MM.1S (cell line): ENCODE measurements around the gene MLPH.

Experiments
- CTCF ChIP-seq: fragments of 300-600 bp; sonication (generic); IDR thresholded peaks from 2 replicates; pipeline ENCODE4 v1.5.1; 2016; ENCODE audit warnings: antibody characterized with exemption, low read length, mixed read lengths
- EZH2 ChIP-seq: fragments of 300-600 bp; sonication (generic); optimal IDR thresholded peaks from 2 replicates; pipeline ENCODE3; 2017; ENCODE audit warnings: low read depth, mild to moderate bottlenecking, antibody characterized with exemption, low read length, mixed read lengths
- EZH2phosphoT487 ChIP-seq: fragments of 300-600 bp; sonication (generic); IDR thresholded peaks from 2 replicates; pipeline ENCODE4 v1.6.1; 2018; ENCODE audit warnings: antibody characterized with exemption, low read length

- TF ChIP-seq CTCF = no peak
- TF ChIP-seq EZH2phosphoT487 = no peak
- no peak for TF ChIP-seq EZH2
Observed at GRCh38 chr2:237540823-237541222, 53.8 kb downstream of the MLPH start.
